ENCODE measurements around the gene KIAA1958. TPM values are rescaled to one million over a fixed set of nuclear protein-coding genes. Genes with fewer than 3 reads are reported as not detected.

Gene KIAA1958
- total and polyA plus RNA-seq, 2 of the 8 experiments (the other 6 are each of a cell fraction or from before 2014, with no cell fraction given) = 11.4 to 43.8 TPM

DNA sequence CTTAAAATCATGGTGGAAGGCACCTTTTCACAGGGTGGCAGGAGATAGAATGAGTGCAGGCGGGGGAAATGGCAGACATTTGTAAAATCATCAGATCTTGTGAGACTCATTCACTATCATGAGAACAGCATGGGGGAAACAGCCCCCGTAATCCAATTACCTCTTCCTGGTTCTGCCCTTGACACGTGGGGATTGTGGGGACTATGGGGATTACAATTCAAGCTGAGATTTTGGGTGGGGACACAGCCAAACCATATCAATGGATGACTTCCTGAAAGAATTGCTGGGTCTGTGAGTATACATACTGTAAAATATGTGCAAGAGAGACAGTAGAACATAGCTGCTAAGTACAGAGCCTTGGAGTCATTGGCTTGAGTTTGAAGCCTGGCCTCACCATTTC lies 47.0 kb downstream of the KIAA1958 start:
- Histone ChIP-seq H3K23ac (ENCODE audit: insufficient read length) (no peak overlapping the region), H4K8ac (ENCODE audit: extremely low read depth, insufficient read depth, low read length) (no peak overlapping the region), H2AFZ (ENCODE audit: low read length) (no peak overlapping the region), H3K4me2 (ENCODE audit: insufficient read depth in 1 of 2, low read depth in 2 of 2, low read length in 2 of 2) (no peak overlapping the region), H3K27ac (ENCODE audit: low read depth, low read length) (no peak overlapping the region), H3K9me3 (ENCODE audit: insufficient read depth in 2 of 2, low read depth in 1 of 2, low read length in 1 of 2) (no peaks in the 10 kb centered on the region), H2BK15ac (ENCODE audit: low read length) (no peak overlapping the region), H2BK12ac (ENCODE audit: low read depth, low read length) (no peak overlapping the region), H4K20me1 (replicated peaks in 1 of 2; ENCODE audit: control insufficient read depth in 1 of 2, insufficient read depth in 2 of 2, low read length in 2 of 2) (peaks cover 1 to 5% of the 10 kb centered on the region in 2 experiments), H3K23me2 (ENCODE audit: low read depth, low read length) (no peaks in the 10 kb centered on the region), H3K79me1 (ENCODE audit: low read depth, low read length) (peaks cover 9% of the 10 kb centered on the region), H3K56ac (replicated peaks; ENCODE audit: insufficient read length, low read depth, low read length) (no peak overlapping the region), H3K36me3 (ENCODE audit: control insufficient read depth in 2 of 4, insufficient read depth in 4 of 4, low read length in 3 of 4) (peaks cover 0 to 4% (median 0%) of the 10 kb centered on the region in 4 experiments; a peak in 1 of 8 replicates), H2BK120ac (replicated peaks; ENCODE audit: low read depth, low read length) (no peak overlapping the region), H3K79me2 (ENCODE audit: control insufficient read depth in 1 of 2, insufficient read depth in 2 of 2, low read length in 2 of 2) (peaks cover 0 to 77% of the 10 kb centered on the region in 2 experiments; a peak in 3 of 4 replicates), H3K27me3 (replicated peaks in 1 of 4; ENCODE audit: control insufficient read depth in 3 of 4, extremely low read depth in 1 of 4, insufficient read depth in 3 of 4, low read length in 3 of 4) (no peaks in the 10 kb centered on the region), H2AK5ac (ENCODE audit: low read depth, low read length) (no peak overlapping the region), H3K18ac (ENCODE audit: extremely low read depth, low read length) (no peak overlapping the region), H2BK20ac (ENCODE audit: low read length) (no peak overlapping the region), H3K9ac (replicated peaks in 1 of 4; ENCODE audit: extremely low read depth in 1 of 4, low read depth in 3 of 4, low read length in 3 of 4) (no peak overlapping the region), H3K4me3 (ENCODE audit: extremely low read depth in 1 of 4, insufficient read depth in 2 of 4, low read depth in 3 of 4, low read length in 4 of 4) (no peak overlapping the region), H4K5ac (ENCODE audit: insufficient read length, low read depth, low read length) (no peak overlapping the region), H3K4me1 (replicated peaks in 1 of 4; ENCODE audit: control insufficient read depth in 3 of 4, insufficient read depth in 4 of 4, low read length in 3 of 4) (peaks cover 0 to 3% (median 0%) of the 10 kb centered on the region in 4 experiments; a peak in 3 of 7 replicates), H3K14ac (ENCODE audit: insufficient read length) (no peak overlapping the region), H2BK5ac (ENCODE audit: low read depth, low read length) (no peak overlapping the region), H3K4ac (replicated peaks; ENCODE audit: insufficient read length, low read depth, low read length) (no peak overlapping the region), H4K91ac (replicated peaks; ENCODE audit: insufficient read length, low read length) (no peak overlapping the region)
- 84% methylated on average over 3 of the region's 3 CpGs; no CpG with 5 or more reads in 1 of the 2 experiments for WGBS, 2 experiments (ENCODE audit: extremely low coverage in 1 of 2, insufficient coverage in 1 of 2, insufficient read length in 1 of 2, insufficient replicate concordance in 2 of 2, low coverage in 1 of 2, low lambda C conversion rate in 2 of 2, missing lambda C conversion rate in 1 of 2)
- POLR2A ChIA-PET (ENCODE audit: partially characterized antibody) = no interaction called here
- no peak for FAIRE-seq
- CTCF ChIA-PET (ENCODE audit: partially characterized antibody) = no interaction called here
- DNase-seq (ENCODE audit: low read depth in 1 of 2, low spot score in 2 of 2) = peak in 1 of 2 experiments; percentile 35
- TF ChIP-seq JUN (IDR thresholded peaks at IDR 0.05; ENCODE audit: low read depth, low read length) = no peak
- no peak for TF ChIP-seq RAD21 (IDR thresholded peaks at IDR 0.05 in 1 of 2, conservative IDR thresholded peaks at IDR 0.05 in 1 of 2; ENCODE audit: low read depth in 2 of 2, low read length in 2 of 2)
- TF ChIP-seq POLR2A (IDR thresholded peaks at IDR 0.05; ENCODE audit: control extremely low read depth in 1 of 2, low read depth in 2 of 2, low read length in 2 of 2) = no peak
- TF ChIP-seq EP300 (IDR thresholded peaks at IDR 0.05; ENCODE audit: borderline replicate concordance in 1 of 2, low read depth in 2 of 2, low read length in 2 of 2) = no peak
- no peak for TF ChIP-seq GABPA (IDR thresholded peaks at IDR 0.05; ENCODE audit: borderline replicate concordance, insufficient read depth, low read length)
- TF ChIP-seq ATF2 (IDR thresholded peaks at IDR 0.05; ENCODE audit: low read length) = no peak
- no peak for TF ChIP-seq KDM5A (IDR thresholded peaks at IDR 0.05; ENCODE audit: low read length)
- TF ChIP-seq SAP30 (IDR thresholded peaks at IDR 0.05; ENCODE audit: insufficient read depth, insufficient replicate concordance, low read length) = no peak
- TF ChIP-seq ZNF274 (IDR thresholded peaks at IDR 0.05; ENCODE audit: borderline replicate concordance, extremely low read depth, low read length) = no peak
- TF ChIP-seq RNF2 (IDR thresholded peaks at IDR 0.05; ENCODE audit: borderline replicate concordance, low read depth, low read length, missing control alignments, poor library complexity, severe bottlenecking) = no peak
- TF ChIP-seq CEBPB (IDR thresholded peaks at IDR 0.05; ENCODE audit: low read depth, low read length) = no peak

All from H1 (cell line).